Measurements from ENCODE around the gene CCDC33. TPM values are rescaled to one million over a fixed set of nuclear protein-coding genes. Genes with fewer than 3 reads are reported as not detected.

CCDC33 gene
- total RNA-seq, 1 experiment from 2014 or later = 2.7 TPM

DNA sequence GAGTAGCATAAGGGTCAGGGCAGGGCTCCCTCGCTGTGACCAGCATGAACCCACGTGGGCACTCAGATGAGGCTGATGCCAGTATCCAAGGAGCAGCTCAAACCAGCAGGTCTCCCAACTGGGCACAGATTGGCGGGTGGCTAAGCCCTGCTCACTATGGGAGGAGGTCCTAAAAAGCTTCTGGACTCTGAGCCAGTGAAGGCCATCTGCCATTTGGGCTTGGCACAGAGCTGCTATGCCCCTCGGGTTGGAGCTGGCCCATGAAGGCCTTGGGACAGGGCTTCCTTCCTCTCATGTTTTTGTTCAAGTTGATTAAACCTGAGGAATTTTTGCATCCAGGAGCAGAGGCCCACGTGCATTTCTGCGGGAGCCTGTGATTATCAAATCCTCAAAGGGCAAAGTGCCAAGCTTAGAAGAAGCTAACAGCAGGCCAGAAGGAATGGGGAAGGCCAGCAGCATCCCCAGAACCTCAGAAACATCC, 29.3 kb upstream of the CCDC33 start:
- TF ChIP-seq, protein P1, sequence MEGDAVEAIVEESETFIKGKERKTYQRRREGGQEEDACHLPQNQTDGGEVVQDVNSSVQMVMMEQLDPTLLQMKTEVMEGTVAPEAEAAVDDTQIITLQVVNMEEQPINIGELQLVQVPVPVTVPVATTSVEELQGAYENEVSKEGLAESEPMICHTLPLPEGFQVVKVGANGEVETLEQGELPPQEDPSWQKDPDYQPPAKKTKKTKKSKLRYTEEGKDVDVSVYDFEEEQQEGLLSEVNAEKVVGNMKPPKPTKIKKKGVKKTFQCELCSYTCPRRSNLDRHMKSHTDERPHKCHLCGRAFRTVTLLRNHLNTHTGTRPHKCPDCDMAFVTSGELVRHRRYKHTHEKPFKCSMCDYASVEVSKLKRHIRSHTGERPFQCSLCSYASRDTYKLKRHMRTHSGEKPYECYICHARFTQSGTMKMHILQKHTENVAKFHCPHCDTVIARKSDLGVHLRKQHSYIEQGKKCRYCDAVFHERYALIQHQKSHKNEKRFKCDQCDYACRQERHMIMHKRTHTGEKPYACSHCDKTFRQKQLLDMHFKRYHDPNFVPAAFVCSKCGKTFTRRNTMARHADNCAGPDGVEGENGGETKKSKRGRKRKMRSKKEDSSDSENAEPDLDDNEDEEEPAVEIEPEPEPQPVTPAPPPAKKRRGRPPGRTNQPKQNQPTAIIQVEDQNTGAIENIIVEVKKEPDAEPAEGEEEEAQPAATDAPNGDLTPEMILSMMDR (IDR thresholded peaks at IDR 0.05; ENCODE audit: unreplicated experiment) = no peak
- Mint-ChIP-seq H3K9me3 (ENCODE audit: low read depth, unreplicated experiment) (no peaks in the 10 kb centered on the region), H3K27me3 (ENCODE audit: unreplicated experiment) (peaks cover 17% of the 10 kb centered on the region), H3K27ac (ENCODE audit: unreplicated experiment) (no peak overlapping the region), H3K4me1 (ENCODE audit: low read depth, unreplicated experiment) (peaks cover 41% of the 10 kb centered on the region), H3K36me3 (ENCODE audit: insufficient read depth, unreplicated experiment) (peaks cover 13% of the 10 kb centered on the region), H3K4me3 (ENCODE audit: low read depth, unreplicated experiment) (no peak overlapping the region)
- BruUV-seq (replicated peaks) = no TSS peak
- intact Hi-C loops (cut with micrococcal nuclease; ENCODE audit: unreplicated experiment) = no loop called here
- CTCF ChIA-PET = interaction anchor here (1.1 to 1.2 kb wide), 2 partner anchors 8 to 33 kb away, joined by 3 read pairs; no protein-coding TSS in a partner anchor
- DNase-seq = no peak

DNA sequence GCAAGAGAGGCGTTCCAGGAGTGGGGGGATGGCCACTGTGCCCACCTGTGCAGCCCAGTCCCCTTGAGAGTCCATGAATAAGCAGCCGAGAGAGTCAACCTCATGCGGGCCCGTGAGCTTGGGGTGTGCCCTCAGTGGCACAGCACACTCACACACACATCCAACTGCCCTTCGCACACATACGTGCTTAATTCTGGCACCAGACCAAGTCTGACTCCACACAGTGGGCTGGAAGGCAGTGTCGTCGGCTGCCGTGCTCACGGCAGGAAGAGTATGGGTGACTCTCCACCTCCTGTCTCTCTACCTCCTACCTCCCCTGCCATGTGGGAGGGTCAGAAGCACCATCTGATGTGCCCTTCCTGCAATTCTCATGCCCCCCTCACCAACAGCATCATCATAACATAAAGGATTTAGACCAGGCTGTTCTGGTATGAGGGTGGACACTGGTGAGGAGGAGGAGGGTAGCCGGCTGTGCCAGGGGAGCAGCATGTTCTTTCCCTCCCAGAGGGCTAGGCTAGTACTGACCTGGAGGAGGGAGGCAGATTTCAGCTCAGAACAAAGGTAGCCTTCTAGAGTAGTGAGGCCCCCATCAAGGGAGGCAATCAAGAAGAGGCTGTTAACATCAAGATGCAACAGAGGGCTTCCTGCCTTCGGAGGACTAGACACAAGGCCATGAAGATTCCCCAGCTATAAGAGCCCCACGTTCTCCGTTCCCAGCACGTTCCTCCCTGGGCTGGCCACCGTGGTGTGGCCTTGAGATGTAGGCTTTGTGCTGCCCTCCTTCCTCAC, 28.3 kb upstream of the CCDC33 start:
- H3K36me3 Mint-ChIP-seq (ENCODE audit: insufficient read depth, unreplicated experiment) = peaks cover 7% of the 10 kb centered on the region
- H3K4me3 Mint-ChIP-seq (ENCODE audit: low read depth, unreplicated experiment) = no peak overlapping the region
- BruUV-seq (replicated peaks) = no TSS peak
- TF ChIP-seq, protein P1 (IDR thresholded peaks at IDR 0.05; ENCODE audit: unreplicated experiment) = no peak
- DNase-seq = no peak
- CTCF ChIA-PET = no interaction called here
- H3K27me3 Mint-ChIP-seq (ENCODE audit: unreplicated experiment) = peaks cover 22% of the 10 kb centered on the region
- H3K4me1 Mint-ChIP-seq (ENCODE audit: low read depth, unreplicated experiment) = peaks cover 31% of the 10 kb centered on the region
- no peak overlapping the region for H3K27ac Mint-ChIP-seq (ENCODE audit: unreplicated experiment)
- intact Hi-C loops (cut with micrococcal nuclease; ENCODE audit: unreplicated experiment) = no loop called here
- no peaks in the 10 kb centered on the region for H3K9me3 Mint-ChIP-seq (ENCODE audit: low read depth, unreplicated experiment)

DNA sequence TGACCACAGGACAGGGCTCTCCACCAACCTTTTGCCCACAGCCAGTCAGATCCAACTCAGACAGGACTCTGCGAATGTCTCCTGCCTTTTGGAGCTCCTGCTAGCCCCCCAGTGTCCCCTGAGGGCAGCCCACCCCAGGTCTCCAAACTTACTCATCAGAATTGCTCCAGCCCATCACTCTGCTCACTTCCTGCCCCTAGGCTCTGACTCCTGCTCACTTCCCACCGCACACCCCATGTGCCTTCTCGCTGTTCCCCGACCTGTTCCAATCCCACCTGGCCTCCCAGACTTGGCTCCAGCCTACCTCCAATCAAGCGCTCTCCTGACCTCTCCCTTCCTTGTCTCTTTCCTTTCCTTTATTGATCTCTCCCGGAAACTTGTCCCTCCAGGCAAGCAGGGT, 27.6 kb upstream of the CCDC33 start:
- H3K4me1 Mint-ChIP-seq (ENCODE audit: low read depth, unreplicated experiment) = peaks cover 24% of the 10 kb centered on the region

DNA sequence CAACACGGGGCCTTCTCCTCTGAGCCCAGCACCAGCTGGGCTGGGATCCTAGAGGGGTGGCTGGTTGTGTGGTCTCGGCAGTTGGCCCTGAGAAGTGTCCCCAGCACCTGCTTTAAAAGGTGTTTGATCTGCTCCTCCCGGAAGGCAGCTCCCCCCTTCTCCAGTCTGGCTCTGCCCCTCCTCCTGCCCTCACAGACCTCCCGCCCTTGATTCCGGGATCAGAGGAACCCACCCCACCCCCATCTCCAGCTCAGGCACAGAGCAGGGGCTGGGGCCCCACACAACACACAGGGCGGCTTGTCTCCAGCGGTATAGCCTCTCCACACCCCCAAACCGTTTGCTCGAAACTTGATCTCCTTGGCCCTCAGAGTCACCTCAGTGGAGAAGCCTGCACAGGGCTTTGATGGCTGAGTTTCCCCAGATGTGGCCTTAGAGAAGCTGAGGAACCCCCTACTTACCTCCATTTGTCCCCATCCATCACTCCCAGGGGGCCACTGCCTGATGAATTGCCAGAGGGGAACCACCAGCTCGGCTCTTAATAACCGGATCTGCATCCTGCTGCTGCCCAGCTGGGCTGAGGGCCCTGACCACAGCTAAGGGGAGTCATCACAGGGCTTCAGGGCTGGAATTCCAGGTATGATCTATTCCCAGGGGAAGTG, 27.1 kb upstream of the CCDC33 start:
- Mint-ChIP-seq H3K27me3 (ENCODE audit: unreplicated experiment) (peaks cover 22% of the 10 kb centered on the region), H3K9me3 (ENCODE audit: low read depth, unreplicated experiment) (no peaks in the 10 kb centered on the region), H3K4me1 (ENCODE audit: low read depth, unreplicated experiment) (peaks cover 19% of the 10 kb centered on the region), H3K27ac (ENCODE audit: unreplicated experiment) (no peak overlapping the region), H3K4me3 (ENCODE audit: low read depth, unreplicated experiment) (no peak overlapping the region), H3K36me3 (ENCODE audit: insufficient read depth, unreplicated experiment) (no peaks in the 10 kb centered on the region)
- TF ChIP-seq, protein P1 (IDR thresholded peaks at IDR 0.05; ENCODE audit: unreplicated experiment) = no peak
- no TSS peak for BruUV-seq (replicated peaks)
- DNase-seq = no peak
- CTCF ChIA-PET = interaction anchor here (0.9 to 1.0 kb wide), 2 partner anchors 9 to 31 kb away, joined by 4 read pairs; no protein-coding TSS in a partner anchor
- intact Hi-C loops (cut with micrococcal nuclease; ENCODE audit: unreplicated experiment) = no loop called here

More for the DNA sequence above, 27.6 kb upstream of the CCDC33 start:
- Mint-ChIP-seq H3K36me3 (ENCODE audit: insufficient read depth, unreplicated experiment) (peaks cover under 1% of the 10 kb centered on the region), H3K27ac (ENCODE audit: unreplicated experiment) (no peak overlapping the region), H3K4me3 (ENCODE audit: low read depth, unreplicated experiment) (no peak overlapping the region), H3K27me3 (ENCODE audit: unreplicated experiment) (peaks cover 22% of the 10 kb centered on the region), H3K9me3 (ENCODE audit: low read depth, unreplicated experiment) (no peaks in the 10 kb centered on the region)
- TF ChIP-seq, protein P1 (IDR thresholded peaks at IDR 0.05; ENCODE audit: unreplicated experiment) = no peak
- no peak for DNase-seq
- CTCF ChIA-PET = no interaction called here
- intact Hi-C loops (cut with micrococcal nuclease; ENCODE audit: unreplicated experiment) = no loop called here
- no TSS peak for BruUV-seq (replicated peaks)

All from Calu3 (cell line).